ENCODE results near the gene RPS29.
"Not testable (repeated sequence)": the region's sequence is repeated elsewhere in the genome, so short reads cannot be mapped to it uniquely, and the experiment has no call there.

The RPS29 gene

DNA sequence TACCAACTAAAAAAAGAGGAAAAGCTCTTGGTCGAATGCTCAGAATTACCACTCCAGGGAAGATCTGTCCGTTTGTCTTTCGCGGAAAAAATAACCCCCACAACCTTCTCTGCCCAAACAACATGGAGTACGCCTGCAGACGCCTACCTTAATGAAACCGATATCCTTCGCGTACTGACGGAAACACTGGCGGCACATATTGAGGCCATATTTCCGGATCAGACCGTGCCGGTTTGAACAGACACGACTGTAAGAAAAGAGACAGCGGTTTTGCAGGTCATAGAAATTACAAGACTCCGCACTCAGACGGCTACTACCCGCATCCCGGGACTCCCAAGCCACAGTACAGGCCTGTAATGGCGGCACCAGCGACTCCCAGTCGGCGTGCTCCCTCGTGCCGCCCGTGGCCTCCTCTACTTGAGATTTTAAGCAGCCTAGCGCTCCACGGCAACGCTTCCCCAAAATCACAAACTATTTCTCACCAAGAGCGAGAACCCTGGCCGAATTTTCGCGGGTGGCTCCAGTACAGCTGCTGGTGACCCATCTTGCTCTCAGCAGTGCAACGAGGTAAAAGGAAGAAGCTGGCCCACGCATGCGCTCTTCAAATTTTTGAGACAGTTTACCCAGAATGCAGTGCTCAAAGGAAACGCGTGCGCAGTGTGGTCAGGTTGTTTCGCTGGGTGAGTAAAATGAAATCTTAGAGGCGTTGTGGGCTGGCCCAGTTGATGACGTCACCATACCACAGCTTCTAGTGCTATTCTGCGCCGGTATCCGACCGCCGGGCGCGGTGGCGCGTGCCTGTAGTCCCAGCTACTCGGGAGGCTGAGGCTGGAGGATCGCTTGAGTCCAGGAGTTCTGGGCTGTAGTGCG is at the start of gene RPS29:
Gene RPS29 (minus strand): TSS at position 578 of the 870 bp plus-strand sequence. CDS start 34 bp downstream, at position 544.
- peak; percentile 94 to 95 for DNase-seq (ENCODE audit: low read depth in 2 of 2)

DNA sequence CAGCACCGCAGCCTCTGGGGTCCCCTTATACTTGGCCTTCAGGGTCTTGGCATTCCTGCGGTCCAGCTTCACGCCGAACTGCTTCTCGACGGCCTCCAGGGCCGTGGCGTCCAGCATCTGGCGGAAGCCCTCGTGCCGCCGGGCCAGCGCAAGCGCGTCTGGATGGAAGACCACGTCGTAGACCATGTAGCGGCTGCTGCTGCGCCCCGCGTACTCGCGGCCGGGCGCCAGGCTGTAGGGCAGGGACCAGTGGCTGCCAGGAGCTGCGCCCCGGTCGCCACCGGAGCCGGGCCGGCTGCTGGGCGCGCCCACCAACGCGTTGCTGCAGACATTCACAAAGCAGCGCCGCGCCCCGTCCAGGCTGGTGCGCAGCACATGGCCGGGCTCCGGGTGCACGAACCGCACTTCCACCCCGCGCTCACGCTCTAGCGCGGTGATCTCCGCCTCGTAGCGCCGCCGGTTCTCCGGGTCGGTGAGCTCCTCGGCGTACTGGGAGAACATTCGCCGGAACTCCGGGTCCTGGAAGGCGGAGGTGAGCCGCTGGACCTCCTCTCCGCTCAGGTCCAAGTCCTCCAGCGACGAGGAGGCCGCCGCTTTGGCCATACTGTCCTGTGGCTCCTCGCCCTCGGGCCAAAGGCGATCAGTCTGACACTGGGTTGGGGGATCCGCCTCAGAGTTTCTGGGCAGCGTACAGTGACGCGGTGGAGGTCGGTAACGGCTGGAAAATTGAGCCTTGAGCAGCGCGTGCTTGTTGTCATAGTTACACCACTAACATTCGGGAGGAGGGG is 48.6 kb upstream of the RPS29 start, which contains the start of gene DNAAF2:
Gene DNAAF2 (minus strand): TSS at position 698 of the 788 bp plus-strand sequence. CDS start 95 bp downstream, at position 603.
- peak in 1 of 2 donors; percentile 45 for DNase-seq (ENCODE audit: low read depth in 2 of 2)

DNA sequence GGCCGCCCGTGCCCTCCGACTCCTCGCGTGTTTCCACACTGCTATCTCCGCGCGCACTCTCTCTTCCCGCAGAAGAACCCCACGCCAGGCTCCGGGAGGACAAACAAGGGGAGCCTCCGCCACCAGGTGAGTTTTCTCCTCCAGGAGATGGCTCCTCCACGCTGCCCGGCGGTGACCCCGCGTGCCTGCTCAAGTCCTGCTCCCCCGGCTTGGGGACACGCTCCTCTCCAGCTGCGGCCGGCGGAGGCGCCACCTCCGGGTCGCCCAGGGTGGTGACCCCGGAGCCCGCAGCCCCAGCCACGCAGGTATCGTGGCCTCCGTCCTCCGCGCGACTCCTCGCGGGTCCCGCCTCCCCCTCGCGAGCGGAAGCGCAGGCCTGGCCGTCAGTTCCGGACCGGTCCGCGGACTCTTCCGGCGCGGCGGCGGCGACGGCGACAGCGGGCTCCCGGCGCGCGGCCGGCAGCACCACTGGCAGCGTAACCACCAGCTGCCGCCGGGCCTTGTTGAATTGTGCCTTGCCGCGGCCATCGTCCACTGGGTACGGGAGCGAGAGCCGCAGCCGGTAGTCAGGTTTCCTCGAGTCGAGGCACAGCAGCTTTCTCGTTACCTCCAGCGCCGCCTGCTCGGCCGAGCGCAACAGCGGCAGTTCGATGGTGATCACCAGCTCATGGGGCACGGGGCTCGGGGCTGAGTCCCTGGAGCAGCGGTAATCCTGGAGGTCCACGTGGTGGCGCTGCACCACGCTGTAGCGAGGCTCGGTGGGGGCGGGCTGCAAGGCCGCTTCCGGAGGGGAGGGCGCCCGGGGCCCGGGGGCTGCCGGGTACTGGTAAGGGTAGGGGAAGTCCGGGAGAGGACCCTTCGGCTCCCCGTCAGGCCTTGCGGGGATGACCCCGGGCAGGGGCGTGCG is 47.7 kb upstream of the RPS29 start:
- DNase-seq (ENCODE audit: low read depth in 2 of 2), result peak; percentile 92

DNA sequence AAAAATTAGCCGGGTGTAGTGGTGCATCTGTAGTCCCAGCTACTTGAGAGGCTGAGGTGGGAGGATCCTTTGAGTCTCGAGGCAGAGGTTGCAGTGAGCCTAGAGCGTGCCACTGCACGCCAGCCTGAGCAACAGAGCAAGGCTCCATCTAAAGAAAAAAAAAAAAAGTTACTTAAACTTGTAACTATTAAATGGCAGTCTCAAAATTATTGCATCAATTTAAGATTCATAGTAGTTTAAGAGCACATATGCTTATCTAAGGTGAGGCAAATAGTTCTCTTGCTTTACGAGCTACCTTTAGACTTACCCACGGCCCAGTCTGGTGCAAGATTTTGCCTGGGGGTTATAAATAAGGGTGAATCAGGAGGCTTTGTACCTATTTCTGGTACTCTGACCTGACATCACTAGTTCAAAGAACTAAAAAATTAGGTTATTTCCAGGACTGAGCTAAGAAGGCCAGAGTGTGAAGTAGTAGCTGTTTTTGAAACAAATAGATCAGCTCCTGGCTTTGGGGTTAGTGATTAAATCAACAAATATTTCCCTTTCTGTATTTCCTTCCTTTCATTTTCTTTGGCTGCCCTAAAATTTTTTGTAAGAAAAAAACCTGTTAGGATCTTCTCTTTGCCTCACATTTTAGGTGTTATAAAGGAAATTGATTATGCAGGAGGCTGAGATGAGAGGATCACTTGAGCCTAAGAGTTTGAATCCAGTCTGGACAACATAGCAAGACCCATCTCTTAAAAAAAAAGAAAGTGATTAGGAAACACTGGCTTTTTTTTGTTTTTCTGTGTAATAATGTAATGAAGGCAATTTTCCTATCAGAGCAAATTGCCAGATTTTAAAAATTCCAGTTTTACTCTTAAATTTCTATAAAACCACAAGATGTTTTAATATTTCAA is 38.0 kb upstream of the RPS29 start:
- DNase-seq (ENCODE audit: low read depth in 2 of 2), result no peak

DNA sequence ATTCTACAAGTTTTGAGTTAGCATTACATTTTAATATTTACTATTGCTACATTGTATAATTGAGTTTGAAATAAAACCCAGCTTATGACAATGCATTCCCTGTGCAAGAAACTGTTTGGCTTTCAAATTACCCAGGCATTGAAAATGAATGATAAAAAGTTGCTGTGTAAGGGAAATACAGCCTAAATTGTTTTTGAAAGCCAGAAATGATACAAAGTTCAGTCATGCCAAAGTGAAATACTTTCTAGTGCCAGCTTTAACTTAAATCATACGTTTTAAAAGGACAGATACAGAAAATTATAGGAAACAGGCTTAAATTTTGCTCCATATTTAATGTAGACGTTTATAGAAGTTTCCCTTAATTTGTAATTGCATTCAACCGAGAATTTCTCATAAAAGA is 37.2 kb upstream of the RPS29 start:
- no peak for DNase-seq (ENCODE audit: low read depth in 2 of 2)

DNA sequence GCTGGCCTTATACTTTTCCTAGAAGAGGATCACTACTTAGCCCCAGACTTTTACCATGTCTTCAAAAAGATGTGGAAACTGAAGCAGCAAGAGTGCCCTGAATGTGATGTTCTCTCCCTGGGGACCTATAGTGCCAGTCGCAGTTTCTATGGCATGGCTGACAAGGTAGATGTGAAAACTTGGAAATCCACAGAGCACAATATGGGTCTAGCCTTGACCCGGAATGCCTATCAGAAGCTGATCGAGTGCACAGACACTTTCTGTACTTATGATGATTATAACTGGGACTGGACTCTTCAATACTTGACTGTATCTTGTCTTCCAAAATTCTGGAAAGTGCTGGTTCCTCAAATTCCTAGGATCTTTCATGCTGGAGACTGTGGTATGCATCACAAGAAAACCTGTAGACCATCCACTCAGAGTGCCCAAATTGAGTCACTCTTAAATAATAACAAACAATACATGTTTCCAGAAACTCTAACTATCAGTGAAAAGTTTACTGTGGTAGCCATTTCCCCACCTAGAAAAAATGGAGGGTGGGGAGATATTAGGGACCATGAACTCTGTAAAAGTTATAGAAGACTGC is 35.9 kb upstream of the RPS29 start:
- DNase-seq (ENCODE audit: low read depth in 2 of 2), result no peak

DNA sequence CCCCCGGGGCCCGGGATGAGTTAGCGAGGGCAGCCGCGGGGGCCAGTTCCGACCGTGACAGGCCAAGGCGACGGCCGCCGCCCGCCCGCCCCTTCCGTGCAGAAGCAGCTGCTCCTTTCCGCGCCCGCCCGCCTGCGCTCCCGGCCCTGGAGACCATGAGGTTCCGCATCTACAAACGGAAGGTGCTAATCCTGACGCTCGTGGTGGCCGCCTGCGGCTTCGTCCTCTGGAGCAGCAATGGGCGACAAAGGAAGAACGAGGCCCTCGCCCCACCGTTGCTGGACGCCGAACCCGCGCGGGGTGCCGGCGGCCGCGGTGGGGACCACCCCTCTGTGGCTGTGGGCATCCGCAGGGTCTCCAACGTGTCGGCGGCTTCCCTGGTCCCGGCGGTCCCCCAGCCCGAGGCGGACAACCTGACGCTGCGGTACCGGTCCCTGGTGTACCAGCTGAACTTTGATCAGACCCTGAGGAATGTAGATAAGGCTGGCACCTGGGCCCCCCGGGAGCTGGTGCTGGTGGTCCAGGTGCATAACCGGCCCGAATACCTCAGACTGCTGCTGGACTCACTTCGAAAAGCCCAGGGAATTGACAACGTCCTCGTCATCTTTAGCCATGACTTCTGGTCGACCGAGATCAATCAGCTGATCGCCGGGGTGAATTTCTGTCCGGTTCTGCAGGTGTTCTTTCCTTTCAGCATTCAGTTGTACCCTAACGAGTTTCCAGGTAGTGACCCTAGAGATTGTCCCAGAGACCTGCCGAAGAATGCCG is 35.1 kb upstream of the RPS29 start:
- DNase-seq (ENCODE audit: low read depth in 2 of 2), result peak; percentile 45 to 55

DNA sequence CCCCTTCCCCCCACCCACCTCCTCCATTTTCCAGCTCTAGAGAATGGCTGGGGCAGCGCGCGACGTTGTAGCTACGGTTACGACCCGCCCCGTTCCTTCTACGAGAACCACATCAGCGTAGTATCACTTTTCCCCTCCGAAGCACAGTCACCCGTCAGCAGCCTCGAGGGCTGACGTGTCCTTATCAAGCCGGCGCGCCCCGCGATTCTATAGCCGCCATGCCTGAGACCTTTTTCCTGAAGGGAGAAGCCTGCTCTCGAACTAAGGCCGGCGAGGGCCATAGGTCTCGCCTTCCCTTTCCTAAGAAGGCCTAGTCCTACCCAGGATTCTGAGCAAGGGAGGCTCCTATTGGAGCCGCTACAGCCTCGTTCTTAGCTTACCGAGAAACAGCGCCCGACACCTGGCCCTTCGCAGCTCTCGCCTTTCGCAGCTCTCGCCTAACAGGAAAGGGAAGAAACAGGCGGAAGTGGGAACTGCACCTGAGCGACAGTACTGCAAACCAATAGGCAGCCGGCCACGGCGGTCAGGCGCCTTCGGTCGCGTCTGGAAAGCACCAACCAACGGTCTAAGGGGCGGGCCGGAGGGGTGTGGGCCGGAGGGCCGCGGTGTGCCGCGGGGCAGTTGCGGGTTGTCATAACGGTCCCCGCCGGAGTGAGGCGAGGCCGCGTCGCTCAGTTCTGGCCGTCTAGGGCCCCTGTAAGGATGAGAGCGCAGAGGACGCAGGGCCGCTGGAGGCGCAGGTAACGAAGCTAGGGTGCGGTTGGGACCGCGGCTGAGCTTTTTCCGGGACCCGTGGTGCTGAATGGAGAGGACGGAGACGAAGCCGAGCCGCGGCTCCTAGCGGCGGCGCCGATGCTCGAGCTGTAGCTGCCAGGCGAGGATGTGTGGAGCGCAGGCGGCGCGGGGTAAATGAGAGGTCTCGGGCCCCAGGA is 34.3 kb upstream of the RPS29 start, which contains the start of the genes MGAT2 and RPL36AL:
Gene MGAT2 (plus strand): TSS at position 618 of the 932 bp plus-strand sequence. CDS start 470 bp downstream, outside the sequence.
Gene RPL36AL (minus strand): TSS at position 445 of the 932 bp plus-strand sequence. CDS start 1,522 bp downstream, outside the sequence.
- peak; percentile 90 to 92 for DNase-seq (ENCODE audit: low read depth in 2 of 2)

DNA sequence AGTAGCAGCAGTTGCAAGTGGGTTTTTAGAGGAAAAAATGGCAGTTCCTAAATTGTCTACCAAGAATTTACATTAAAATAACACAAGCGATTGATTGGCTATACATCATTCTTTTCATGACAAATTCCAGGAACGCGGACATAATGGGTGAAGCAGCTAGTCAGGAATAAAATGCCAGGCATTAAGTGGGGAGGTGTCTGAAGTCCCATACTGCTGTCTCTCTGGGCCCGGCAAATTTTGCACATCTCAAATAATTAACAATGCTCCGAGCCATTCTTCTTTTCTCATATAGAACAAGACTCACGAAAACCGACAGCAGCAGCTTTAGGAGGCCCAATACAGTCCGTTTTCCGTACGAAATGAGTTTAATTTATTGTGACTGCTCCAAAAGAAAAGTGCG is 33.5 kb upstream of the RPS29 start:
- DNase-seq (ENCODE audit: low read depth in 2 of 2), result no peak

DNA sequence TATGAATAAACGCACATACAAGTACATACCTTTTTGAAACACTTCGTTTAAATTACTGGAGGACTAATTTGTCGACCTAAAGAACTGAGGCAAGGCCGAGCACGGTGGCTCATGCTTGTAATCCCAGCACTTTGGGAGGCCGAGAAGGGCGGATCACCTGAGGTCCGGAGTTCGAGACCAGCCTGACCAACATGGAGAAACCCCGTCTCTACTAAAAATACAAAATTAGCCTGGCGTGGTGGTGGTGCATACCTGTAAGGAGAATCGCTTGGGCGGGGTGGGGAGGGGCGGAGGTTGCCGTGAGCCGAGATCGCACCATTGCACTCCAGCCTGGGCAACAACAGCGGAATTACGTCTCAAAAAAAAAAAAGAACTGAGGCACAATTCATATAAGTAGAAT is 33.1 kb upstream of the RPS29 start:
- not testable (repeated sequence) for DNase-seq (ENCODE audit: low read depth in 2 of 2)

DNA sequence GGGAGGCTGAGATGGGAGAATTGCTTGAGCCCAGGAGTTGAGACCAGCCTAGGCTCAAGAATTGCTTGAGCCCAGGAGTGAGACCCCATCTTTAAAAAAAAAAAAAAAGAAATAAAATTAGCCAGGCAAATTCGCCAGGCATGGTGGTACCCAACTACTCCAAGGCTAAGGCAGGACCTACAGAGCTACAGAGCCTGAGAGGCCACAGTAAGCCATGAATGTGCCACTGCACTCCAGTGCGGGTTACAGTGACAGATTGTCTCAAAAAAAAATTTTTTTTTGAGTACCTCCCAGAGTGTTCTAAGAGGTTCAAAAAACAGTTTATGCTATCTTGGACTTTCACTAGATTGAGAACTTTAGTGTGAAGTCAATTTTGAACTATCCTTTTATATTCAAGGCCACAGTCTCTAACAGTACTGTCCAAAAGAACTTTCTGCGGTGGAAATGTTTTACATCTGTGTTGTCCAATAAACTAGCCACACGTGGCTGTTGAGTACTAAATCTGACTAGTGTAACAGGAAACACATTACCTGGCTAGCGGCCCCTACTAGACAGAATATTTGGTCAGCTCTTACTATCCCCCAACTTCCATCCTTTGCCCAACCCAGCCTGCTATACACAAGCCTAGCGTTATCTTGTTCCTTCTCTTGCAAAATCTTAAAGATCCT is 31.8 kb upstream of the RPS29 start:
- no peak for DNase-seq (ENCODE audit: low read depth in 2 of 2)

DNA sequence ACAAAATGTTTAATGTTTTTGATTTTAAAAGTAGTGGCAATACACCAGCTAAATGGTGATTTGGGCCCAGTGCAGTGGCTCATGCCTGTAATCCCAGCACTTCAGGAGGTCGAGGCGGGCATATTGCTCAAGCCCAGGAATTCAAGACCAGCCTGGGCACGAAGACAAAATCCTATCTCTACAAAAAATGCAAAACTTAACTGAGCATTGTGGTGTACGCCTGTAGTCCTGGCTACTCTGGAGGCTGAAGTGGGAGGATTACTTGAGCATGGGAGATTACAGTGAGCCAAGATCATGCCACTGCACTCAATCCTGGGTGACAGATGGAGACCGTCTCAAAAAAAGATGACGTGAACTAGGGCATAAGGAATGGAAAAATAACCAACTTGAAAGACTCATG is 29.6 kb upstream of the RPS29 start:
- no peak for DNase-seq (ENCODE audit: low read depth in 2 of 2)

DNA sequence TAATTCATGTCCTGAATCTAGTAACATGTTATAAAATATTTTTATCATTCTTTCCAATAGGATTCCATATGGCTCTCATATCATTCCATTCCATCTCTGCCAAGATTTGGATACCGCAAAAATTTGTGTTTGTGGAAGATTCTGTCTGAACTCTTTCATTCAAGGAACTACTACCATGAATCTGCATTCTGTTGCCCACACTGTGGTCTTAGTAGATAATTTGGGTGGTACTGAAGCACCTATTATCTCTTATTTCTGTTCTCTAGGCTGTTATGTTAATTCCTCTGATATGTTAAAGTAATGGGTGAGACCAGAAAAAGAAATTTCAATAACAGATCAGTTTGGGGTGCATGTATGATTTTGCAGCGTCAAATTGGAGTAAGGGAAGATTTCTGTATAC is 28.0 kb upstream of the RPS29 start:
- no peak for DNase-seq (ENCODE audit: low read depth in 2 of 2)

DNA sequence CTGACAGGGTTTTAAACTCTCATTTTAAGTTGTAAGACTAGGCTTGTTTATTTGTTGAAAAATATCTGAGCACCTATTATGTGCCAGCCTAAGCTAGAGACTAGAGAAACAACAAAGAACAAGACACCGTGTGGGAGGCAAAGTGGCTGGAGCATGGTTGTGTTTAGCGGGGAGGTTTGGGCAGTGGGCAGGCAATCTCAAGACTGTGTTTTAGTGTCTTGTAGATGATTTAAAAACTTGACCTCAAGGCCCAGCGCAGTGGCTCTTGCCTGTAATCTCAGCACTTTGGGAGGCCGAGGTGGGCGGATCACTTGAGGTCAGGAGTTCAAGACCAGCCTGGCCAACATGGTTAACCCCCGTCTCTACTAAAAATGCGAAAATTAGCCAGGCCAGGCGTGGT is 26.5 kb upstream of the RPS29 start:
- DNase-seq (ENCODE audit: low read depth in 2 of 2), result no peak

DNA sequence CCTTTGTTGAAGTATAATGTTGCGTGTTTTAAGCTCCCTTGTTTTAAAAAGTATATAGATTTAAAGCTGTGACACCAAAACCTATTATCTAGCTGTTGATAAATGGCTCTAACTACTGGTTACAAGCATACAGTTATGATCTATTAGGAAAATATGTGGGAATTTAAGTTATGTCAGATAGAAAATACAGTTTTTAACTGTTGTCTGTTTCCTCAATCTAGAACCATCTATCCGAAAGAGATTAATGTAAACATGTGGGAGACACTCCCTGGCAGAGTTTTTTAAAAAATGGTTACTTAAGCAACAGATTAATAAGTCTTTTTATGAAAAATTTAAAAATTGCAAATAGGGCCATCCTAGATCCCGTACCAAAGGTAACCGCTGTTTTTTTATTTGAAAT is 26.1 kb upstream of the RPS29 start:
- no peak for DNase-seq (ENCODE audit: low read depth in 2 of 2)

DNA sequence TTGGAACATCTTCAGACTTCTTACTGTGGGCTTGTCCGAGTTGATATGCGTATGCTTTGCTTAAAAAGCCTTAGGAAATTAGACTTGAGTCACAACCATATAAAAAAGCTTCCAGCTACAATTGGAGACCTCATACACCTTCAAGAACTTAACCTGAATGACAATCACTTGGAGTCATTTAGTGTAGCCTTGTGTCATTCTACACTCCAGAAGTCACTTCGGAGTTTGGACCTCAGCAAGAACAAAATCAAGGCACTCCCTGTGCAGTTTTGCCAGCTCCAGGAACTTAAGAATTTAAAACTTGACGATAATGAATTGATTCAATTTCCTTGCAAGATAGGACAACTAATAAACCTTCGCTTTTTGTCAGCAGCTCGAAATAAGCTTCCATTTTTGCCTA is 21.4 kb upstream of the RPS29 start:
- DNase-seq (ENCODE audit: low read depth in 2 of 2), result no peak

DNA sequence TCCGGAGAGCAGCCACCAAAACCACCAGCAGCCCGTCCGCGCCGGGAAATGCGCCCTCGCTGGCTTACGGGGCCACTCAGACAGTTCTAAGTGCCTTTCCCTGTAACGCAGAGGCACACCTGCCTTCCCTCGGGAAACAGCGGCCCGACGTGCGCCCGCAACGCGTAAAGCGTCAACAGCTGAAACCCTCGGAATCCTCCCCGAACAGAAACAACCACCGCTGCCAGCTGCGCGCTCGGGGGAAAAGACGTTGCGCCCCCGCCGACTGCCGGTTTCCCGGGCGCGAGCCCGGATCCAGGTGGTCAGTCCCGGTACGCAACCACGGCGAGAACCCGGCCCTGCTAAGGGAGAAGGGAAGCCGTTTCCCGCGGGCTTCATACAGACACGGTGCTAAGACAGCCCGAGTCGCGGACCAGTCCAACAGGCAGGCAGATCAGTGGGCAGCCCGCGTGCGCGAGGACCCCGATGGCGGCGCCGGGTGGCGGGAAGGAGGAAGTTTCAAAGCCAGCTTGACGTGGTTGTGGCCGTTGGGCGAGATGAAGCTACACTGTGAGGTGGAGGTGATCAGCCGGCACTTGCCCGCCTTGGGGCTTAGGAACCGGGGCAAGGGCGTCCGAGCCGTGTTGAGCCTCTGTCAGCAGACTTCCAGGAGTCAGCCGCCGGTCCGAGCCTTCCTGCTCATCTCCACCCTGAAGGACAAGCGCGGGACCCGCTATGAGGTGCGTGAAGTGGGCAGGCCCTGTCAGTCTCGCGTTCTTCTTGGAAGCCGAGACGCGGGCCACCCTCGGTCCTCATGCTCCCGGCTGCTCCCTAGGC is 12.5 kb upstream of the RPS29 start, which contains the start of gene LRR1:
Gene LRR1 (plus strand): TSS at position 456 of the 816 bp plus-strand sequence. CDS start 81 bp downstream, at position 537.
- peak; percentile 80 to 83 for DNase-seq (ENCODE audit: low read depth in 2 of 2)
